CD4-positive, alpha-beta T cell treated with Interleukin-10 for 1 hour (primary cell): ENCODE results near the gene EBF3.

Source experiments
- DNase-seq: peaks from one replicate; pipeline ENCODE4 v3.0.0-alpha.2; 2020

The EBF3 gene

DNA sequence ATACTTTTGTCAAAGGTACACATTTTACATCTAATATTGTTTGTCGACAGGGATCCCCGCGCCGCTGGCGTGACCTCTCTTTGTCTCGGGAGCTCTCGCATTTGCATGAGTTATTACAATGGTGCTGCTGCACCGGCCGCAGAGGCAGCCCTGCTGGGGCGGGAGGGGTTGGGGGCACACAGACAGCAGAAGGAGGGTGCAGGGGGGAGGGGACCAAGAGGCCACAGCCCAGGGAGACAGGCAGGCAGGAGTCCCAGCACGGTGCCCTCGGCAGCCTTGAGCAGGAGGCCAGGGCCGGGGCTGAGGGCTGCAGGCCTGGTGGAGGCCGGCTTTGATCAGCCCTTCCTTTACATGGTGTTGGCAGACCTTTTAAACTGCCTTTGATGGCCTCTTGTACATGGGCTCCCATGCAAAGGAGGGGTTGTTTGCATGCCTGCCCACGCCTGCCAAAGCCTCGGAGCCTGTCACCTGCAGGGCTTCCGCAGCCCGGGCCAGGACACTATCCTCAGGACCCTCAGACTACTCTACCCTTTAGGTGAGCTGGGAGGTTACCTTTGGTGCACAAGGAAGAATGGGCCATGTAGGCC is 95.5 kb downstream of the EBF3 start:
- DNase-seq: no peak

DNA sequence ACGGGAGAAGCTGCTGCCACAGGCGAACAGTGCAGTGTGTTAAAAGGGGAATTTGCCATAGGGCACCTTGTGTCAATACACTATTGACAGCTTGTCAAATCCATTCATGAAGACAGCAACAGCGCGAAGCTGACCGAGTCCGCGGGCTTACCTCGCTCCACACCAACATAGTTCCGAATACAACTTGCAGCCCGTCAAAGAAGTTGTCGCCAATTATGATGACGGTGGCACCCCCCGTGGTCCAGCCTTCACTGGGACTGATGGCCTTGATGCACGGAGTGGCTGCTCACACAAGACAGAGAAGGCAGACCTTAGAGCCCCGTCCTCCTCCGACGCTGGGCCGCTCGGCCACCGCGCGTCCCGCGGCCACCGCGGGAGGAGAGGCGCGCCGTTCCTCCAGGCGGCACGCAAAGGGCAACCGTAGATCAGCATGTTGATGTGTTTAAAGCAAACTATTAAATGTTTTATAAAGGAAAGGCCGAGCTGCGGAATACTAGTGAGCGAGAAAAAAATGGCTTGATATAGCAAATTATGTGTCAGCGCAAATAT is 96.4 kb downstream of the EBF3 start:
- no peak for DNase-seq

DNA sequence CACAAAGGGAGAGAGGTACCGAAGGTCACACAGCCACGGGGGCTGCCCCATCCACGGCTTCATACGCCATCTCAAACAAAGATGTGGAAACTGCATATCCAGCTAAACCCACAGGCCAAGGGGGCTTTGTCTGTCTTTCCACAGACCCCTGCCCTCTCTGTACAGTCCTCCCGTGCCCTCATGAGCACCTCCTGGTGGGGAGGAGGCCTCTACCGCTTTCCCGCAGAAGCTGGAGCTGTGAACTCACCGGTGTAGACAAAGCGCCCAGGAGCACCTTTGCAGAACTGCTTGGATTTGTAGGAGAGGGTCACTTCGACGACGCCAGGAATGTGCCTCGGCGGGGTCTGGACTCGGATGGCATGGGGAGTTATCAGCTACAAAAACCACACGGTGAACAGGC is 97.2 kb downstream of the EBF3 start:
- no peak for DNase-seq

DNA sequence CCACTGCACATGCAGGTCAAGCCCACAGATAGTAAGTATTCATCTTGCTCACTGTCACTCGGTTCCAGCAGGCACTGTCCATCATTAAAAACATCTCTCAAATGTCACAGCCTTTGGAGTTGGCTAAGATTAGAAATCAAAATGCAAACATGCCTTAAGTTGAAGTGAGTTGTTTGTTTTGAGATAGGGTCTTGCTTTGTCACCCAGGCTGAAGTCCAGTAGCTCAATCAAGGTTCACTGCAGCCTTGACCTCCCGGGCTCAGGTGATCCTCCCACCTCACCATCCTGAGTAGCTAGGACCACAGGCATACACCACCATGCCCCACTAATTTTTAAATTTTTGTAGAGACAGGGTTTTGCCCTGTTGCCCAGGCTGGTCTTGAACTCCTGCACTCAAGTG is 98.1 kb downstream of the EBF3 start:
- no peak for DNase-seq

DNA sequence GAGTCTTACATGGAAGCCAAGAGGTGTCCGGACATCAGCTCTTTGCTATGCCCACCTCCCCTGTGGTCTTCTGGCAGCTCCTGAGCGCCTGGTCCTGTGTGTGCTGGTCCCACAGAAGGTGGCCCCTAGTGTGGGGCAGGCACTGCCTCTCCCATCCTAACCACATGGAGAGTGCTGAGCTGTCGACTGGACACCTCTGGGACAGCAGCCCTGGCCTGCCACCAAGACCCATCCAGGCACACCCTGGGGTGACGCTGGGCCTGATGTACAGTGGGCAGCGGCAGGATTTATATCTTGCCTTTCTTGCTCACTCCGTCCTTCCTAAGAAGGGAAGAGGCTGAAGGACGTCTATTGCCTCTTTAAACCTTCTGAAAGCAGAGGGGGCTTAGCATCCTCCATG is 98.7 kb downstream of the EBF3 start:
- no peak for DNase-seq

DNA sequence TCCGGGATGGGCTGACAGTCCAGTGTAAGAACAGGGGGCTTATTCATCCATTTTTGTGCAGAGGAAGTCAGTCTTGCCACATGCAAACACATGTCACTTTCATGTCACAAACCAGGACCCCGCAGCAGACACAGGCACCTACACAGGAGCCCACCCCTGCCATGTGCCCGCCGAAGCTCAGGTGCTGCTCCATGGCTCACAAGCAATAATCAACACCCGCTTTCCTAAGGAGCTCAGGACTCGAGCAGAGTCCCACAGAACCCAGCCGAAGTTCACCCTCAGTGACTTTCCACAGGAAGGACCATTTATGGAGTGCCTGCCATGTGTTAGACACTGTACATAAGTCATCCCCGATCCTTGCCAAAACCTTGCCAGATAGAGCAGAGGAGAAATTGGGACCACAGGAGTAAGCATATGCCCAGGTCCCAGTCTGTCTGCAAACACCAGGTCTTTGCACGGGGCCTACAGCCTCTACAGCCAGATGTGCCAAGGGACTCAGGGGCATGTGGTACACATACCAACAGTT is 99.4 kb downstream of the EBF3 start:
- DNase-seq: no peak

DNA sequence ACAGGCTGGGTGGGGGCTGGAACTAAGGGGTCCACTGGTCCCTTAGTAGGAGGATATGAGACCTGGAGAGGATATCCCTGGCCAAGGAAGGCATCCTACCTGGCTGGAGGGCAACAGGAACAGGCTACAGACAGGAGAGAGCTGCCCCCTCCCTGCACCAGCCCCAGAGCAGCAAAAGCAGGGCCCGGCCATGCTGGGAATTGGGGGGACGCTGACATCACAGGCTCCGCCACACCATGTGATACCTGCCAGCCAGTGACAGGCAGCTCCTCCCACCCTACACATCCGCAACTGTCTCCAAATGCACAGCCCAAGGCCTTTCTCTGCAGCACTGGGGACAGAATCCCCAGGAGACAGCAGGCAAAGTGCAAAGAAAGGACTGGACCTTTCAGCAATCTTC is 100.0 kb downstream of the EBF3 start:
- no peak for DNase-seq

DNA sequence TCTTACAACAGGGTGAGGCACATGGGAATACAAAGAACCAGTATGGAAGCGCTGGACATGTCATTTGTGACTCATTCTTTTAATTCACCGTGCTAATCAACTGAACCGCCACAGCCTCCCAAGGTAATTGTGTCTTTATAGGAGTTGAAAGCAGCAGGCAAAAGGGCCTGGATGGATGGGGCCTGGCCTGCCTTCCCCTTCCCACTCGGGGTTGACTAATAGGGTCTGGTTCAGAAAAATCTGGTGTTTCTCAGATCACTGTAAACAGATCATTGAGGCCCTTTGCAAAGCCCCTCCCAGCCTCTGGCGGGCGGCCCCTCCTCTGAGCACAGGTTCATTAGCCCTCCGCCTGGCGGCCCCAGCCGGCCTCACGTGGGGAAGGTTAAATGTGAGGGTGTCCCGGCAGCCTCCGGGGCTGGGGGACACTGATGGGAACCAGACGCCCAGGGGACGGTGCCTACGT is 100.8 kb downstream of the EBF3 start:
- DNase-seq: no peak

DNA sequence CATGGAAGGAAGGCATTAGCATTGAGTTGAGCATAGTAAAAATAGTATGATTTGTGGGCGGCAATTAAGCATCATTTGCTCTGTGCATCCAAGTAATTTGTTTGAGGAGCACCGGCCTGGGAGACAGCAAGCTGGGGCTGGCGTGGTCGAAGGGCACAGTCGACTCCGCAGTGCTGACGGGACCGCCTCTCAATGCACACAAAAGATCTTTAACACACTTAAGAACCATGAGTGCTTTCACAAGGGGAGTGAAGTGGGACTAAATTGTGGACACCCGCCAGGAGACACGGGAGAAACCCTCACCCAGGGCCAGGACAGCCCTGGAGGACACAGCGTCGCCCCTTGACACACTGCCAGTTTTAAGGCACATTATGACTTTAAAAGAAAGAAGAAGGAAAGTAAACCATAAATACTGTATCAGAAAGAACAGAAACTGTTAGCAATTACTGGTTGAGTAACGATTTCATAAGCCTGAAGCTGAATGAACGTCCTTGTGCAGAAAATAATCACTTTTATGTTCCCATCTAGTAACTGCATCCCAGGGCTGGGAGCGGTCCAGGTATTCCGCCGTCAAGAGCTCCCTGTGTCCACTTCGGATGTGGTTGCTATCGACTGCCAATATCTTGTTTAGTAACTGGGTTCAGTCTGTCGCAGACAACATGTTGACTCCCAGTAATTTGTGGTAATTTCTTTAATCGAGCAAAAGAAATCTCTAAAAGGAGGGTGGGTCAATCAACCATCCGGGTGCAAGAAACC is 102.1 kb downstream of the EBF3 start:
- no peak for DNase-seq

DNA sequence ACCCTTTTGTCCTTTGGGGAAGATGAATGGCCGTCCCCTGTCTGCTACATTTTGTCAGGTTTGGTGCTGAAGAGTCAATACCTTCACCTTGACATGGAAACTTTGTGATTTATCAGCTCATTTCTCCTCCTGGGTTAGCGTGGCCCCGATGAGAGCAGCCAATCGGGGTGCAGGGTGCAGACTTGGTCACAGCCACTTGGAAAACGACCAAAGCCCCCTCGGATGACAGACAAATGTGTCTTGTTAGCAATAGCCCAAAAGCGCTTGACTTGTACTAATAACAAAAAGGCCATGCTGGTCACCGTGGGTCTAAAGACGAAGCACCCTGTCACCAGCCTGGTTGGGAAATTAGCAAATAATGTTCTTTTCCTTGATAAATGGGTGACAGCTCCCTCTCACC is 103.7 kb downstream of the EBF3 start:
- no peak for DNase-seq

DNA sequence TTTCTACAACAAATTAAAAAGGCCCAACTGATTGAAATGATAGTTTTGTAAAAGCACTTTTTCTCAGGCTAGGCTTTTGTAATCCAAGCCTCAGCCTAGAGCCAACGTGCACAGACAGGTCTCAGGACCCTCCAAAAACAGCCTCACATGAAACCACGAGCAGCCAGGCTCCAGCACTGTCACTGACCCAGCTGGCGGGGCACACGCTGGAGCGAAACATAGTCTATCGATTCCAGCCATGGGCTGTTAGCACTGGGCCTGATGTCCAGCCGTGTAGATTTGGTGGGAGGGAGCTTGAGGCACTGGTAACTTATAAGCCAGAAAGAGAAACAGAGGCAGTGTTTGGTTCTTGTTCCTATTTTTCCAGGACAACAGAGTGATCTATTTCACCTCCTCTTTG is 104.5 kb downstream of the EBF3 start:
- no peak for DNase-seq

DNA sequence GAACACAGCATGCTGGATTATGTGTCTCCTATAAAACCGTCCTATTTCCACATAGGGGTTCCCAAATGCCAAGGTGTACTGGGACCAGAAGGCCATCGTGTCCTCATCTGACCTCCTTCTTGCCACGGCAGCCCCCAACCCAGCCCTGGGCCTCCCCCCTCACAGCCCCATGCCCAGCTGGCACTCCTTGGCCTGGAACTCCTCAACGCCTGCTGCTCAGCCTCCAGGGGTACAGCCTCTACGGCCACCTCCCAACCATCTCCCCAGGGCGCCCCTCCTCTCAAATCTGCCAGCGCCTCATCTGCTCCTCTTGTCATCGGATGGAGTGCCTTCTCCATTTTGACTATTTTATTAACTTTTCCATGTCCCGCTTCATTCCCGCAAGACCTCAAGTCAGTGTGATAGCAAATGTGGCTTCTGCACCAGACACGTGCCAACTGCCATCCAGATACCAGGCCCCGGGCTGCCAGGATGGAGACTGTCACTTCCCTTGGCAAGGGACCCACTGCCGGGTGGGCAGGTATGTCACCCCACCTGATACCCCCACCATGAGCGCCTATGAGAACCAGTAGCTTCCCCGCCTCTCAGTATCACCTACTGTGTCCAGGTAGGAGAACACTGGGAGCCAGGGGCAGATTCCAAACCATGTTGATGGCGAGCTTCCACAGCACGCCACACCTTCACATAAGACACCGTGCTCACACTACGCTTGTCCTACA is 106.7 kb downstream of the EBF3 start:
- DNase-seq: no peak

DNA sequence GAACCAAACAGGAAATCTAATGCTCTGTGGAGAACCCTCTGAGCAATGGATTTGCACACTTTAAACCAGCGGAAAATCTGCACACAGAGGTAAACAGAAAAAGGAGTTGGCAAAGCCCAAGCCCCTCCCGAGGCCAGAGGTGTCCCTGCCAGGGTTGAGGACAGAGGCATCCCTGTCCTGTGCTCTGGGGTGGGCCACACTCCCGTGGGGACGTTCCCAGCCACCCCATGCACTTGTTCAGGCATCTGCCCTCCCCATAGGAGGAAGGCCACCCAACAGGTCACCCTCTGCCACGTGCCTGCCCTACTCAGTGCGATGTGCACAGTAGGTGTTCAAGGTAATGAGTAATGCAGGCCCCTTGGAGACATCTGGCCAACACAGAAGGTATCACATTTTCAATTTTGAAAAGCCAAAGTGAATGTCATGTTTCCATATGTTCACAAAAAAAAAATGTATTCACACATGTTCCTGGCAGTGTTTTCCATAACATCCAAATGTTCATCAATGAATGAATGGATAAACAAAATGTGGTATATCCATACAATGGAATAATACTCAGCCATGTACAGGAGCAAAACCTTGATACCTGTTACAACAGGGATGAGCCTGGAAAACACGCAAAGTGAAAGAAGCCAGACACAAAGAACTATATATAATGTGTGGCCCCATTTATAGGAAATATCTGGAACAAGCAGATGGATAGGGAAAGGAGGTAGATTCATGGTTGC is 108.1 kb downstream of the EBF3 start:
- no peak for DNase-seq

DNA sequence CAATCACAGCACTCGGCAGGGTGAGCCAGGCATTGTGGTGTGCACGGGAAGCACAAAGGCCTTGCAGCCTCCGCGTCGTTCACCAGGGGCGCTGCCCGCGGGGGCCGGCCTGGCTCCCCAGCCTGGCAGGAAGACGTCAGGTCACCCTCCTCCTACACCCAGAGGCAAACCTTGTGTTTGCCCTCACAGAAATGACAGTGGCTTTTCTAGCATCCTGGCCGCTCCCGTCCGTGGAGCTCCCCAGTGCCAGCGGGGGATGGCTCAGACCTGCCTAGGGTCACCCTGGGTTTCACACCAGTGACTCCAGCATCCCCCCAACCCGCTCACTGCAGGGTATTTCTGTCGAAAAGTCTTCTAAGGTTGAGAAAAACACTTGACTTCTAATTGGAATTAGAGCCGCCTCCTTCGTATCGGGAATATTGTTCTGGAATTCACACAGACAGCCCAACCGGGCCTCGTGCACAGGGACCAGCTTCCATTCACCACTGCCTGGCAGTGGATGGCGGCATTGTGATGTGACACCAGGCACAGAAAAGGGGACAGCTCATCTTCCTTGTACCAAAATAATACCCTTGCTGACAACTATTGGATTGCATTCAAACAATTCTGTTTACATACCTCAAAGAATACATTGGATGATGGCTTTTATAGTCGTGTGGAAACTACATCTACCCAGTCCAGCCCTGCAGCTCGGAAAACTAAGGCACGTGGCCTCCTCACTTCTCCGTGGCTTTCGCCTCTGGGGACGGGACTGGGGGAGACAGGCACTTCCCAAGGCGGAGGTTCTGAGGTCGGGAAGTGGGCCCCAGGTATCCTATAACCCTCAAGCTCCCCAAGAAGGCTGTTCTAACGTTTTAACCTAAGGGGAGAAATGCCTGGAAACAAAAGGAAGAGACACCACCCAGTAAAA is 109.0 kb downstream of the EBF3 start:
- DNase-seq: no peak

DNA sequence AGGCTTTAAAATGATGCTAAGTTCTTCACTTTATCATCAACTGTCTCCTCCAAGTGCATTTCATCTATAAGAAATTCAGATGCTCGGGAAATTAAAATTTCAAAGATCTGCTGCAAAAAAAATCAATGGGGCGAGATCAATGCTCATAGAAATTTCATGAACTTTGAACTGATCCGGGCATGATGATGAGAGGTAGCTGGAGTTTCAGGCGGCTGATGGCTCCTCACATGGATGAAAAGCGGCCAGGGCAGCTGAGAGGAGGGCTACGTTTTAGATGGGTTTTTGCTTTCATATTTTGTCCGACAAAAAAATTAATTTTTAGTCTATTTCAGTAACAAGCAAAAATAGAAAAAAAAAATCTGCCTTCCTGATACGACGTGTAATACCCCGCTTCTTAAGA is 109.9 kb downstream of the EBF3 start:
- no peak for DNase-seq

DNA sequence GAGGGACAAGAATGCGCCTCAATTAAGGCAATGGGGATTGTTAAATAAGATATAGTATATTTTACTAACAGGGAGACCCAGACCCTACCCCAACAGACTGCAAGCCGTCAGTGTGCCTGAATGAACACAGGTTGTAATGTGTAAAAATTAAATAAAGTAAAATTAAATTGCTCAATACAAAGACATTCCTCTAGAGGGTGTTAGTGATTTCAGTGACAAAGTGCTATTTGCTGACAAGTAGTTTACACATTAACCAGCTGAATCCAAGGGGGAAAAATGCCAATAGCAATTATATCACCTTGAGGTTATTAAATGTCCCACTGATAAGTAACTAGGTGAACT is 110.5 kb downstream of the EBF3 start:
- no peak for DNase-seq

DNA sequence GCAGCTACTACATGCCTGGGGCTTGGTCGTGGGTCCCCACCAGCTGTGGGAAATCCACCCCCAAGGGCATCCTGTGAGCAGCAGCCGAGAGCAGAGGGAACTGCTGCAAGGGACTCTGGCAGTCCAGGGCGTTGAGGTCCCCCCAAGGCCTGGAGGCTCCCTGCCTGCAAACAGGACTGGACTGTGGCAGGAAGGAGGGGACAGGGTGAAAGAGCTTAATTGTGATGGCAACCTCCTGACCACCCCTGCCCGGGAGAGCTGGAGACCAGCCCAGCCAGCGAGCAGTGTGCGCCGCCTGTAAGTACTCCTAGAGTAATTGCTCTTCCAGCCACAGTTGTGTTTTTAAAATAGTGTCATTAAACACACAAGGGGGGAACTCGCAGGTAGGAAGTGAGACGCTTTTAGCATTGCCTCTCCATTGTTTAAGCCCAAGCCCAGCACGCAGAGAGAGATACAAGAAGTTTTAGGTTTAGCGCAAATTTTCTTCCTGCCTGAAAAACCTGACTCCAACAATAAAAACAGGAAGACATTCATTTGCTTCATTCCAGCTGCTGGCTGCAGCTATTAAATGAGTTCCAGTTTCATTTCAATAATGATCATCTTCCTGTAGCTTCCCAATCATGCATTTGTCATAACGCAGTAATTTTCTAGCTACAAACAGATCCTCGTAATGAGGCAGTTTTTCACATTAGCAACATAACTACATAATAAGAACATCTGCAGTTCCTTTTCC is 111.1 kb downstream of the EBF3 start:
- no peak for DNase-seq

DNA sequence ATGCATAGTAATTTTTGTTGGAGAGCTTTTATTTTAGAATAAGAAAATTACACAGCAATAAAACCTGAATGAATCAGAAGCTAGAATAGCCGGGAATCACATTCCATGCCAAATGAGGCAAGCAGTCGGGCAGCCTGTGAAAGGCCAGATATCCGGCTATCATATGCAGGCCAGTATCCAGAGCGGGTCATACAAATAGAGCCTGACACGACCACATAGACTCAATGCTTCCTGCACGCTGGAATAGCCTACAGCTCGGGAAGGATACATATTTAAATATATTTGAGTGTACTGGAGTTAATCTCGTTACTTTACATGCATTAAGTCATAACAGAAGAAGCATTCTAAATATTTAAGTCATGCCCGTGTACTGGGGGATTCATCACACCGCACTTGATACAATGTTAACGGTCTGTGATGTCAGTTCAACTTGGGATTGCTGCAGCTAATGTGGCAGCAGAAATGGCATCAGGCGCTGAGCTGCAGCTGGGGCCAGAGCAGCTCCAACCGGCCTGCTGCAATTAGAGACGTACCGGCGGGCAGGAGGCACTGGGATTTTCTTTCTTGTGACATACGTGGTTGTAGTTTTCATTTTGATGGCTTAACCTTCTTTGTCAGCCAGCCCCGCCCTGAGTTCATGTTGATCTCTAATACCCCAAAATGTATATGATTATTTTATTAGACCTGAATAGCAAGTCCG is 112.0 kb downstream of the EBF3 start:
- no peak for DNase-seq

DNA sequence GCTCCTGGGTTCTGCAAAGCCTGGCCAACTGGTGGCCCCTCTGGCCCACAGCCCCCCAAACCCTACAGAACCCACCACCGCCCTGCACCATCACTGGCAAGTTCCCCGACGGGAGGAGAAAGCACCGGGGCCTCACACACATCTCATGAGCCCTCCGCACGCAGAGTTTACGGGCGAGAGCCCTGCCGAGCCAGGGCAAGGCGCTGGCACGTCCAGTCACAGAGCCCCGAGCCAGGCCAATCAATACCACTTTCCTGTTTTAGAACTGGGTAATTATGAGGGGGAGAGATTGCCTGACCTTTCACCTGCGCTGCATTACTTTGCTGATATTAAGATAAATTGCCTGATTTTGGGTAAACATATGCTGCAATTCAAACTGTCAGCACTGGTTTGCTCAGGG is 113.3 kb downstream of the EBF3 start:
- no peak for DNase-seq

DNA sequence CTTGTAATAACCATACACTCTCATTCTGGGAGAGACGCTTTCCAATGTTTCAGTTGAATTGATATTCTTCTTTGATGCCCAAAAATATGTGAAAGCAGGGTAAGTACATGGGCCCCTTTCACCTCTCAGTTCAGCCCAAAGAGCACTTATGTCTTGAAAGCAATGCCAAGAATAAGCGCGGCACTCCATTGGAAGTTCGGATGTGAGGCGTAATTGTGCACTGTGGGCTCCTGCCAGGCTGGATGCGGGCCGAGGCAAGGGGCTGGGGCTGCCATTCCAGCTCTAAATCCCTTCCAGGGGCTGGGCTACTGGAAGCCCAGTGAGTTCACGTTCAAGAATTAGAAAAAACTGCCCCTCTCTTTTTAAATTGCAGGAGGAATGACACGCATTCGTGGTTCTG is 113.8 kb downstream of the EBF3 start:
- no peak for DNase-seq

DNA sequence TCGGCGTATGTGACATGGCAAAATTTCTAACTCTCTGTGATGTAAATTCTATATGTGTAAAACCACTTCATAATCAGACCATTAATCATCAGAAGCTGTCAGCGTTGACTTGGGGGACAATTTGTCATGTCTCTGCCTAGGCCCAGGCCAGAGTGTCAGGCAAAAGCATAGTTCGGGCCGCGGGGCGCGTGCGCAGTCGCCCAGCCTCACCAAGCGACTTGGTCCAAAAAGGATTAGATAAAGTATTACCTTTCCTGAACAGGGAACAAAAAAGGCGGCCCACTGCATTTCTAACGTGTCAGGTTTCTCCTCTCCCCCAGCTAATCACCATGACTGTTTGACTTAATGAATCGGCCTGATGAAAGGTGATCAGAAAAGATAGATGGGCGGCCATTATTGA is 114.2 kb downstream of the EBF3 start:
- DNase-seq: no peak
